ENCODE measurements around the gene MAP2K5.

MAP2K5 gene

DNA sequence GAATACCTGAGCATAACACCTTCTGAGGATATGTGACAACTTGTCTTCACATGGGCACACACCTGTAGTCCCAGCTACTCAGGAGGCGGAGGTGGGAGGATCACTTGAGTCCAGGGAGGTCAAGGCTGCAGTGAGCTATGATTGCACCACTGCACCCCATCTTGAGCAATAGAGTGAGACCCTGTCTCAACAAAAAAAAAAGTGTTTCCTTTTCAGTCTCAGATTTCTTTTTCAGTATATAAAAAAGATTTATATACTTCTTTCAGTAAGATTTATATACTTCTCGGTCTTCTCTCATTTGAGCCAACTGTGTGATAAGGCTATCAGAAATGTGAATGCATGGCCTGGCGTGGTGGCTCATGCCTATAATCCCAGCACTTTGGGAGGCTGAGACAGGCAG, 197.9 kb downstream of the MAP2K5 start:
- H3K4me1 ChIP-seq (ENCODE audit: control insufficient read depth, insufficient read depth, low read length), result no peaks in the 10 kb centered on the region
- H3K27ac ChIP-seq (ENCODE audit: low read depth, low read length), result no peak overlapping the region
- no peaks in the 10 kb centered on the region for H3K9me3 ChIP-seq (ENCODE audit: control insufficient read depth, insufficient read depth, low read length)
- no peaks in the 10 kb centered on the region for H3K36me3 ChIP-seq (ENCODE audit: control insufficient read depth, insufficient read depth, low read length)
- no peak overlapping the region for H3K9ac ChIP-seq (ENCODE audit: low read depth, low read length)
- H3K4me3 ChIP-seq (ENCODE audit: low read depth, low read length), result no peak overlapping the region
- no peaks in the 10 kb centered on the region for H3K27me3 ChIP-seq (ENCODE audit: control insufficient read depth, insufficient read depth, low read length)

DNA sequence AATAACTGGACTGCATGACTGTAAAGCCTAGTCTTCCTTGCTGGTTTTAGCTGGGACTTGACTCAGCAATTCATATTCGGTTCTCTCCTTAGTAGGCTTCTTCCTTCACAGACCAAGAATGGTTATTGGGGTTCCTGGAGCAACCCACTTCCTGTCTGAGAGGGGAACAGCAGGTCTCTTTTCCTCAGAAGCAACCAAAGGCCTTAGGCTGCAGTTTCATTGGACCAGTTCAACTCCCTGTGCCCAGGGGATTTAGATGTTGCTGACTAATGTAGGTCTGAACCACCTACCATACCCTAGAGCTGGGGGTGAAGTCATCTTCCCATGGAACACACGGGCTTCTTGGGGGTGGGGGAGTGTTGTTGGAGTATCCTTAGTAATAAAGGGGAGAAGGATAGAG, 198.8 kb downstream of the MAP2K5 start:
- H3K4me1 ChIP-seq (ENCODE audit: control insufficient read depth, insufficient read depth, low read length), result peaks cover 7% of the 10 kb centered on the region
- no peak overlapping the region for H3K27ac ChIP-seq (ENCODE audit: low read depth, low read length)
- no peaks in the 10 kb centered on the region for H3K27me3 ChIP-seq (ENCODE audit: control insufficient read depth, insufficient read depth, low read length)
- H3K9ac ChIP-seq (ENCODE audit: low read depth, low read length), result no peak overlapping the region
- no peak overlapping the region for H3K4me3 ChIP-seq (ENCODE audit: low read depth, low read length)
- H3K36me3 ChIP-seq (ENCODE audit: control insufficient read depth, insufficient read depth, low read length), result no peaks in the 10 kb centered on the region
- H3K9me3 ChIP-seq (ENCODE audit: control insufficient read depth, insufficient read depth, low read length), result no peaks in the 10 kb centered on the region

DNA sequence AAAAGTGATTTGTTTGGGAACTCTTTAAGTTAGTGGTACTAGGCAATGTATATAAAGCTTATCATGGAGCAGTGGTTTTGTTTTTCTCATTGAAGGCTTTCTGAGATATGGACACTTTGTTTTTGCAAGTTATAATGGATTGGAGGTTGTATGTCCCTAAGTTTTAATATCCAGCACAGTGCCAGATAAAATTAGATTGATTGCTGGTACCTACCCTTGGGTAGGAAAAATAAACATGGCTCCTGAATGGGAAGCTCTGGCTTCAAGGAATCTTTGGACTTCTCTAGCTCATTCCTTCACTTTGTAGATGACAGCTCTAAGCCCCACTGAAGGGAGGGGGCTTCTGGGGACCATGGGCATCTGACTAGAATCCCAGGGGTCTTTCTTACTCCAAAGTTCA, 201.1 kb downstream of the MAP2K5 start:
- H3K9me3 ChIP-seq (ENCODE audit: control insufficient read depth, insufficient read depth, low read length), result no peaks in the 10 kb centered on the region
- no peaks in the 10 kb centered on the region for H3K36me3 ChIP-seq (ENCODE audit: control insufficient read depth, insufficient read depth, low read length)
- peaks cover 24% of the 10 kb centered on the region for H3K4me1 ChIP-seq (ENCODE audit: control insufficient read depth, insufficient read depth, low read length)
- H3K27me3 ChIP-seq (ENCODE audit: control insufficient read depth, insufficient read depth, low read length), result no peaks in the 10 kb centered on the region
- H3K4me3 ChIP-seq (ENCODE audit: low read depth, low read length), result no peak overlapping the region
- no peak overlapping the region for H3K27ac ChIP-seq (ENCODE audit: low read depth, low read length)
- H3K9ac ChIP-seq (ENCODE audit: low read depth, low read length), result no peak overlapping the region

DNA sequence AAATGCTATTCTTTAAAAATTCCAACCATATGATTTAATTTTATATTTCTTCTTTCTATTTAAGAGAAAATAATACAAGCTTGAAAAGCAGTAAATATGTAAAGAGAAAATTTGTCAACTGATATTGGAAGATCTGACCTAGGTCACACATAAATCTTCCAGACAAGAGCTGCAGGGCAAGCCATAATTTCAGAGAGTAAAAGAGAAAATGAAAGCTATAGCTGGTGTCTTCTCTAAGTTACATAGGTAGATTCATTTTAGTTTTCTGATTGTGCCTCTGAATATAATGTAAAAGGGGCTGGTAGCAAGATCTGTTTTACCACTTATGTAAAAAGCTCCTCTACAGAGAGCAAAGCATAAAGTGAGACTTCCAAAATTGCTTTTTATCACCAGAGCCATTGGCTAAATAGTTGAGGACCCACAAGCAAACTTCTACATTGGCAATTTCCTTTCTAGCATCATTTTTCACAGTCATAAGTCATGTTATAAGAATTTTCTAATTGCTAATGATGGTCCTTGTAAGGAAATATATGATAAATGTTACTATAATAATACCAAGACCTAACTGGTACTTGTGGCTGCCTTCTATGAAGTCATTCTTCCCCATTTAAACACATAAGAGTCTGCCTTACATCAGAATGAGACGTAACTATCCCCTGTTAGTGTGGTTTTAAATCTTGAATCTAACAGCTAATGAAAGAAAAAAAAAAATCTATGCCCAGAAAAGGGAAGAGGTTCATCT, 202.0 kb downstream of the MAP2K5 start:
- Histone ChIP-seq H3K27me3 (ENCODE audit: control insufficient read depth, insufficient read depth, low read length) (no peaks in the 10 kb centered on the region), H3K36me3 (ENCODE audit: control insufficient read depth, insufficient read depth, low read length) (no peaks in the 10 kb centered on the region), H3K9ac (ENCODE audit: low read depth, low read length) (no peak overlapping the region), H3K4me3 (ENCODE audit: low read depth, low read length) (no peak overlapping the region), H3K9me3 (ENCODE audit: control insufficient read depth, insufficient read depth, low read length) (no peaks in the 10 kb centered on the region), H3K27ac (ENCODE audit: low read depth, low read length) (no peak overlapping the region), H3K4me1 (ENCODE audit: control insufficient read depth, insufficient read depth, low read length) (peaks cover 27% of the 10 kb centered on the region)

DNA sequence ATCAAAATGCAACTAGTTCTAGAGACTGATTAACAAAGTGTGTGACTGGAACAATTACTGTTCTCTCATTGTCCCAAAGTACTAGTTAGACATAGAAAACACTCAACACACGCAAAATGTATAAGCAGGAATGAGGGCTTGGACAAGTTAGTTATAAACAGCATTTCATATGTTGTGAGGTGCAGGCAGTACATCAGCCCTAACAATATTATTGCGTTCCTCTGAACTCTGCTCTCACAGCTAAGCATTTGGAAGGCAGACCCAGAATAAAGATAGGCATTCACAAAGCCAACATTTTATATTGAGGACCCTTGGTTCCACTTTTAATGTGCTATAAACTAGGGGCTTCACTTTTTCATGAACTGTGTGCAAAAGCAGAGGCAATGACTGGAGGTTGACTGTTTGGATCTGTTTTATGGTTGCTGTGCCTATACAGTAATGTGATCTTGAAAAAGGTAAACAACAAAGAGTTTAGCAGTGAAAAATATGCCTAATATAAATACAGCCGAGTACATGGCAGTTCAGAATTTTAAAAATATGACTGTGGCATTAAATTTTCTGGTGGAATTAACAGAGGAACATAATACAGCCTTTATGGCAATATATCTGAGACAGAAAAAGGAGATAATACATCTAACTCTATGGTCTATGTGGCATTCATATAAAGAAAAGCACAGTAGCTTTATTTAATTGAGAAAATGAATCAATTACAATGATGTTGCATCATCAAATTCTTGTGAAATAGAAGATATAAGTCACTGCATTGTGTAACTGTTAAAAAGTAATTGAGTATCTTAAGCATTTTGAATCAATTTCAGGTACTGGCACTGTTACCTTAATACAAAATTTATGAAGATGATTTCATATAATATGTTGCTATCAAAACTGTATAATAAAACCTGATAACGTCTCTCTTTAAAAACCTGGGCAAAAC, 202.8 kb downstream of the MAP2K5 start:
- peaks cover 35% of the 10 kb centered on the region for H3K4me1 ChIP-seq (ENCODE audit: control insufficient read depth, insufficient read depth, low read length)
- H3K4me3 ChIP-seq (ENCODE audit: low read depth, low read length), result no peak overlapping the region
- no peak overlapping the region for H3K9ac ChIP-seq (ENCODE audit: low read depth, low read length)
- H3K27ac ChIP-seq (ENCODE audit: low read depth, low read length), result no peak overlapping the region
- no peaks in the 10 kb centered on the region for H3K27me3 ChIP-seq (ENCODE audit: control insufficient read depth, insufficient read depth, low read length)
- H3K36me3 ChIP-seq (ENCODE audit: control insufficient read depth, insufficient read depth, low read length), result no peaks in the 10 kb centered on the region
- no peaks in the 10 kb centered on the region for H3K9me3 ChIP-seq (ENCODE audit: control insufficient read depth, insufficient read depth, low read length)

DNA sequence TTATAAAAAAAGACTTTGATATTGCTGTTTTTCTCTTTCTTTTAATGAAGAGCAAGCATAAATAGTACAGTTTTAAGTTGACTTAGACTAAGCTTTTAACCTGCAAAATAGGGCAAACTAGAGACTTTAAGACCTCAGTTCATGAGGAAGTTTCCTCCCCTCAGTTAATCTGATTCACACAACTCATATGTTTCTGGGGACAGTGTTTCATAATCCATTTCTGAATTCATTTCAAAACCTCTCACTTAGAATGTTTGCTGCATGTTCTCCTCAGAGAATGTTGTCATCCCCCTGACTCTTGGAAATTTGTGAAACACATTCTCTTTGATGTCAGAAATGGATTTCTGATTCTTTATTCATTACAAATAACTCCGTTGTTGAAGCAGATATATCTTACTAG, 203.5 kb downstream of the MAP2K5 start:
- Histone ChIP-seq H3K4me1 (ENCODE audit: control insufficient read depth, insufficient read depth, low read length) (peaks cover 39% of the 10 kb centered on the region), H3K27ac (ENCODE audit: low read depth, low read length) (no peak overlapping the region), H3K36me3 (ENCODE audit: control insufficient read depth, insufficient read depth, low read length) (no peaks in the 10 kb centered on the region), H3K4me3 (ENCODE audit: low read depth, low read length) (no peak overlapping the region), H3K27me3 (ENCODE audit: control insufficient read depth, insufficient read depth, low read length) (no peaks in the 10 kb centered on the region), H3K9me3 (ENCODE audit: control insufficient read depth, insufficient read depth, low read length) (no peaks in the 10 kb centered on the region), H3K9ac (ENCODE audit: low read depth, low read length) (no peak overlapping the region)

DNA sequence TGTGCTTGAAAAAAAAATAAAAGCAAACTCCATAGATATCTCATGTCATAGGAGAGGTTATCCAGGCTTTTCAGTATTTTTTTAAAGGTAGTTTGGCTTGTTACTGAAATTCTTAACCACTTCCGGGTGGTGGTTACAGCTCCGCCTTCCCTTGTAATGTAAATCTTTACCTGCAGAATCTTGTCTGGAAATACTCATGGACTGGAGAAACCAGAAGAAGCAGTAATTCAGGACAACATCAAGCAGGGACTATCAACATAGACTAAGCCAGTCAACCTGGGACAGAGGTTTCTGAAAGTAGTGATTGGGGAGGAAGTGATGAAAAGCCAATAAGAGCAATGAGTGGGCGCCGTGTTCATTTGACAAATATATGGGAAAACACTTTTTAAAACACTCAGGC, 203.9 kb downstream of the MAP2K5 start:
- Histone ChIP-seq H3K4me1 (ENCODE audit: control insufficient read depth, insufficient read depth, low read length) (peaks cover 39% of the 10 kb centered on the region), H3K9ac (ENCODE audit: low read depth, low read length) (no peak overlapping the region), H3K27ac (ENCODE audit: low read depth, low read length) (no peak overlapping the region), H3K27me3 (ENCODE audit: control insufficient read depth, insufficient read depth, low read length) (no peaks in the 10 kb centered on the region), H3K36me3 (ENCODE audit: control insufficient read depth, insufficient read depth, low read length) (no peaks in the 10 kb centered on the region), H3K9me3 (ENCODE audit: control insufficient read depth, insufficient read depth, low read length) (no peaks in the 10 kb centered on the region), H3K4me3 (ENCODE audit: low read depth, low read length) (no peak overlapping the region)

DNA sequence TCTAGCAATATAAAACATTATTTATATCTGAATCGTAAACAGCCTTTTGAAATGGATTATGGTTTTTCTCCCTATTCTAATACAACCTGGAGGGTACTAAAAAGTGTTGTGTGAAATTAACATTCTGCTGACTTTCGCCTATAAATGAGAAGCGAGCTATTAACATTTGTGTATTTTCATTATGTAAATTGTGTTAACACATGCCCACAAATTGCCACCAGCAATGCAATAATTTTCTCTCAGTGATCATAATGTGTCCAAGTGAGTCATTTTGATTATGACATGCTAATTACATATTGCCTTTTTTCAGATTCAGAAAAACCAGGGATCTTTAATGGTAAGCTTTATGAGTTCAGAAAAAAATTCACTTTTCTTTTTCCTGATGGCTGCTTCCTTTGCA, 205.4 kb downstream of the MAP2K5 start:
- Histone ChIP-seq H3K9me3 (ENCODE audit: control insufficient read depth, insufficient read depth, low read length) (no peaks in the 10 kb centered on the region), H3K27ac (ENCODE audit: low read depth, low read length) (no peak overlapping the region), H3K4me3 (ENCODE audit: low read depth, low read length) (no peak overlapping the region), H3K36me3 (ENCODE audit: control insufficient read depth, insufficient read depth, low read length) (no peaks in the 10 kb centered on the region), H3K27me3 (ENCODE audit: control insufficient read depth, insufficient read depth, low read length) (no peaks in the 10 kb centered on the region), H3K4me1 (ENCODE audit: control insufficient read depth, insufficient read depth, low read length) (peaks cover 39% of the 10 kb centered on the region), H3K9ac (ENCODE audit: low read depth, low read length) (no peak overlapping the region)

DNA sequence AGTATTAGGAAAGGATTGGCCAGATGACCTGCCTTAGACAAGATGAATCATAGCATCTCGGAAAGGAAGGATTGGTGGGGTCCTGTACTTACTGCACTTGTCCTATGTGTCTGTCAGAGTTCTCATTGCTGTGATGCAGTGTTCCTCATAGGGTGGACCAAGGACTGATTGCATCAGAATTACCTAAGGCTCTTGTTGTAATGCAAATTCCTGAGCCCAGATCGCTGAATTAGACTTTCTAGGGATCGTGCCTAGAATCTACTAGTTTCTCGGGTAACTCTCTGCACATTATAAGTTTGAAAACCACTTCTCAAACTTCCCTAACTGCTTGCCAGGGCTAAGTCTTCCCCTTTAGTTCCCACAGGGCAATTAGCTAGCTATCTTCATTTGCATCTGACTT, 207.9 kb downstream of the MAP2K5 start:
- peaks cover 39% of the 10 kb centered on the region for H3K4me1 ChIP-seq (ENCODE audit: control insufficient read depth, insufficient read depth, low read length)
- H3K27ac ChIP-seq (ENCODE audit: low read depth, low read length), result no peak overlapping the region
- H3K4me3 ChIP-seq (ENCODE audit: low read depth, low read length), result no peak overlapping the region
- H3K27me3 ChIP-seq (ENCODE audit: control insufficient read depth, insufficient read depth, low read length), result no peaks in the 10 kb centered on the region
- H3K9ac ChIP-seq (ENCODE audit: low read depth, low read length), result no peak overlapping the region
- no peaks in the 10 kb centered on the region for H3K9me3 ChIP-seq (ENCODE audit: control insufficient read depth, insufficient read depth, low read length)
- H3K36me3 ChIP-seq (ENCODE audit: control insufficient read depth, insufficient read depth, low read length), result no peaks in the 10 kb centered on the region

DNA sequence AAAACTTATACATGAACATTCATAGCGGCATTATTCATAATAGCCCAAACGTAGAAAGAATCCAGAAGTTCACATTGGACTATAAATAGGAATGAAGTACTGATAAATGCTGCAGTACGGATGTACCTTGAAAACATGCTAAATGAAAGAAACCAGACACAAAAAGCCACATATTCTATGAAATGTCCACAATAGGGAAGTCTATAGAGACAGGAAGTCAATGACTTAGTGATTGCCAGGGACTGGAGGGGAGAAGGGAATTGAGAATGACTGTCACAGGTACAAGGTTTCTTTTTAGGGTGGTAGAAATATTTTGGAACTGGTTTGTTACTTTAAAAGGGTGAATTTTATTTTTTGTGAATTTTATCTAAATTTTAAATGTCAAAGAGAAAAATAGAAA, 211.4 kb downstream of the MAP2K5 start:
- no peak overlapping the region for H3K9ac ChIP-seq (ENCODE audit: low read depth, low read length)
- peaks cover 13% of the 10 kb centered on the region for H3K4me1 ChIP-seq (ENCODE audit: control insufficient read depth, insufficient read depth, low read length)
- no peaks in the 10 kb centered on the region for H3K36me3 ChIP-seq (ENCODE audit: control insufficient read depth, insufficient read depth, low read length)
- H3K9me3 ChIP-seq (ENCODE audit: control insufficient read depth, insufficient read depth, low read length), result no peaks in the 10 kb centered on the region
- no peak overlapping the region for H3K4me3 ChIP-seq (ENCODE audit: low read depth, low read length)
- H3K27ac ChIP-seq (ENCODE audit: low read depth, low read length), result no peak overlapping the region
- no peaks in the 10 kb centered on the region for H3K27me3 ChIP-seq (ENCODE audit: control insufficient read depth, insufficient read depth, low read length)

DNA sequence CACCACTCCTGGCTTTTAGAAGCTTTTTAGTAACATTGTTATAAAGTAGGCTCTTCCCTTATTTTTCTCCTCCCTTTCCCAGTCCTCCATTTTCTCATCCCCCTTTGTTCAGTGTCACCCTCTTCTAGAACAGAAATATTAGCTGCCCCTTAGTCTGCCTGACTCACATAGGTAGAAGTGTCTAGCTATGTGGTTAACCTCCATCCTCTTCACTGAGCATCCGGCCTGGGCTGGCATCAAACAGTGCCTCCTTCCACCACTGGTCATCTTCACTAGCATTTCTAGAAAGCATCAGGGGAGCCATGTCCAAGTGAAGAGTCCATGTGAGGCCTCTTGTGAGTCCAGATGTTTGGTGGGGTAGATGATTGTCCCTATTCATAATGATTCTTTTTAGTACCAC, 212.8 kb downstream of the MAP2K5 start:
- H3K9ac ChIP-seq (ENCODE audit: low read depth, low read length), result no peak overlapping the region
- H3K4me1 ChIP-seq (ENCODE audit: control insufficient read depth, insufficient read depth, low read length), result peaks cover 4% of the 10 kb centered on the region
- H3K36me3 ChIP-seq (ENCODE audit: control insufficient read depth, insufficient read depth, low read length), result no peaks in the 10 kb centered on the region
- no peak overlapping the region for H3K4me3 ChIP-seq (ENCODE audit: low read depth, low read length)
- no peaks in the 10 kb centered on the region for H3K27me3 ChIP-seq (ENCODE audit: control insufficient read depth, insufficient read depth, low read length)
- no peak overlapping the region for H3K27ac ChIP-seq (ENCODE audit: low read depth, low read length)
- no peaks in the 10 kb centered on the region for H3K9me3 ChIP-seq (ENCODE audit: control insufficient read depth, insufficient read depth, low read length)

All from HUES48 (cell line).